Measurements from ENCODE around the gene ADAMTSL4.

DNA sequence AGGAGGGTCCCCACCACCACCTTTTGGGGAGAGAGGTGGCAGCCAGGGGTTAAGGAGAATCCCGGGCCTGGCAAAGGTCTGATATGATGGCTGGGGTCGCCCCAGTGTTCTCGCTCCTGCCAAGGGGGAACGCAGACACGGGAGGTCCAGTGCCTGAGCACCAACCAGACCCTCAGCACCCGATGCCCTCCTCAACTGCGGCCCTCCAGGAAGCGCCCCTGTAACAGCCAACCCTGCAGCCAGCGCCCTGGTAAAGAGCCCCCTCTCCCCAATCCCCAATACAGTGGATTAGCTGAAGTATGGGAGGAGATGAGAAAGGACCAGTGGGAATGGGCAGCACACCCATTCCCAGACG lies 10.4 kb downstream of the ADAMTSL4 start:
- TF ChIP-seq CTCF (IDR thresholded peaks at IDR 0.05) = no peak
- no peak for TF ChIP-seq POLR2A (IDR thresholded peaks at IDR 0.05)
